KMS-11 (cell line): Measurements from ENCODE around the gene SORCS2.

Experiments
- H2AFZ ChIP-seq: fragments of 200-600 bp; sonication (generic); 2 replicates; pipeline ENCODE4 v1.6.1; 2016; ENCODE audit warnings: antibody characterized with exemption, mixed run types, low read depth
- H3K27ac ChIP-seq: fragments of 200-600 bp; sonication (generic); 2 replicates; pipeline ENCODE4 v1.6.1; 2016; ENCODE audit warnings: mild to moderate bottlenecking, mixed run types
- H3K27me3 ChIP-seq: fragments of 200-600 bp; sonication (generic); 2 replicates; pipeline ENCODE4 v1.6.1; 2017; ENCODE audit warnings: mild to moderate bottlenecking, low read depth, mixed run types, moderate library complexity; ENCODE audit not compliant: insufficient read depth
- H3K36me3 ChIP-seq: fragments of 200-600 bp; sonication (generic); 2 replicates; pipeline ENCODE4 v1.6.1; 2017; ENCODE audit warnings: mild to moderate bottlenecking, mixed run types; ENCODE audit not compliant: insufficient read depth
- H3K4me1 ChIP-seq: fragments of 200-600 bp; sonication (generic); 2 replicates; pipeline ENCODE4 v1.6.1; 2016; ENCODE audit warnings: mild to moderate bottlenecking, low read depth, mixed run types; ENCODE audit not compliant: poor library complexity, severe bottlenecking
- H3K4me2 ChIP-seq: fragments of 200-600 bp; sonication (generic); 2 replicates; pipeline ENCODE4 v1.7.0; 2016; ENCODE audit warnings: mild to moderate bottlenecking, mixed run types
- H3K4me3 ChIP-seq: fragments of 200-600 bp; sonication (generic); IDR thresholded peaks from 2 replicates; pipeline ENCODE4 v1.6.1; 2017; ENCODE audit warnings: low read depth, low read length, mixed read lengths; ENCODE audit not compliant: insufficient read depth
- H3K79me2 ChIP-seq: fragments of 200-600 bp; sonication (generic); 2 replicates; pipeline ENCODE4 v1.6.1; 2016; ENCODE audit warnings: low read depth, mixed run types; ENCODE audit not compliant: insufficient read depth
- H3K9ac ChIP-seq: fragments of 200-600 bp; sonication (generic); 2 replicates; pipeline ENCODE4 v1.6.1; 2016; ENCODE audit warnings: mild to moderate bottlenecking, mixed run types
- H4K20me1 ChIP-seq: fragments of 200-600 bp; sonication (generic); 2 replicates; pipeline ENCODE4 v1.6.1; 2016; ENCODE audit warnings: mild to moderate bottlenecking, mixed run types; ENCODE audit not compliant: insufficient read depth
- CTCF ChIP-seq: fragments of 200-600 bp; sonication (generic); conservative IDR thresholded peaks from 2 replicates; pipeline ENCODE4 v1.6.1; 2017; ENCODE audit warnings: low read depth, mild to moderate bottlenecking, antibody characterized with exemption, low read length, moderate library complexity, mixed read lengths

The SORCS2 gene

DNA sequence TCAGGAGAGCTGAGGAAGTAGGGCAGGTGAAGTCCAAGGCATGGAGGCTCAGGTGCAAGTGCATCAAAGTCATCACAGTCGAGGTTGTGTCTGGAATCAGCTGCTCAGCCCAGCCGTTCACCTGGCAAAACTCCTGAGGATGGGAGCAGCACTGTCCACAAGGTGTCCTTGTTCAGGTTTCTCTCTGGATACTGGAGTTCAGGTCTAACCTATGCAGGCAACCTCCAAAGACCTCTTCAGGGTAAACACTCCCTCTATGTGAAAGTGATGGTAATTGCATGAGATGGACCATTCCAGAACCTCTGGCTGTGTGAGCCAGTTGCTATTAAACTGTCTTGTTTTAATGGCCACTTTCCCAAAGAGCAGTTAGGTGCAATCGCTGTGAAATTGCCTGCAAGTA lies 362.6 kb downstream of the SORCS2 start:
- H3K4me2 ChIP-seq: no peak overlapping the region
- H3K36me3 ChIP-seq: no peaks in the 10 kb centered on the region

GRCh38 chr4:7556558-7556957 lies 364.2 kb downstream of the SORCS2 start:
- TF ChIP-seq CTCF: no peak
- Histone ChIP-seq H3K4me3 (no peak overlapping the region), H2AFZ (no peak overlapping the region), H4K20me1 (no peaks in the 10 kb centered on the region), H3K4me2 (no peak overlapping the region), H3K27me3 (no peaks in the 10 kb centered on the region), H3K79me2 (no peaks in the 10 kb centered on the region), H3K36me3 (no peaks in the 10 kb centered on the region), H3K9ac (no peak overlapping the region), H3K4me1 (no peaks in the 10 kb centered on the region), H3K27ac (no peak overlapping the region)

More for the DNA sequence above, 362.6 kb downstream of the SORCS2 start:
- Histone ChIP-seq H4K20me1 (no peaks in the 10 kb centered on the region), H3K79me2 (no peaks in the 10 kb centered on the region), H3K4me3 (no peak overlapping the region), H2AFZ (no peak overlapping the region), H3K27me3 (no peaks in the 10 kb centered on the region), H3K27ac (no peak overlapping the region), H3K9ac (no peak overlapping the region), H3K4me1 (no peaks in the 10 kb centered on the region)
- no peak for TF ChIP-seq CTCF

- H3K4me2 ChIP-seq: no peak overlapping the region
- no peak overlapping the region for H3K27ac ChIP-seq
Measured at GRCh38 chr4:7557456-7557855, 365.1 kb downstream of the SORCS2 start.

GRCh38 chr4:7558436-7558835 lies 366.1 kb downstream of the SORCS2 start:
- Histone ChIP-seq H3K27me3 (no peaks in the 10 kb centered on the region), H3K4me2 (no peak overlapping the region), H3K4me1 (no peaks in the 10 kb centered on the region), H4K20me1 (no peaks in the 10 kb centered on the region), H3K27ac (no peak overlapping the region), H3K79me2 (no peaks in the 10 kb centered on the region), H3K4me3 (no peak overlapping the region), H2AFZ (no peak overlapping the region), H3K36me3 (no peaks in the 10 kb centered on the region), H3K9ac (no peak overlapping the region)
- TF ChIP-seq CTCF: no peak

More at GRCh38 chr4:7557456-7557855, 365.1 kb downstream of the SORCS2 start:
- H3K9ac ChIP-seq: no peak overlapping the region
- H3K27me3 ChIP-seq: no peaks in the 10 kb centered on the region
- no peaks in the 10 kb centered on the region for H3K4me1 ChIP-seq
- no peaks in the 10 kb centered on the region for H3K79me2 ChIP-seq
- H3K36me3 ChIP-seq: no peaks in the 10 kb centered on the region
- no peak for TF ChIP-seq CTCF
- no peak overlapping the region for H2AFZ ChIP-seq
- no peaks in the 10 kb centered on the region for H4K20me1 ChIP-seq
- no peak overlapping the region for H3K4me3 ChIP-seq

- TF ChIP-seq CTCF: no peak
- no peak overlapping the region for H3K27ac ChIP-seq
Measured at GRCh38 chr4:7559316-7559715, 367.0 kb downstream of the SORCS2 start.

More at GRCh38 chr4:7559316-7559715, 367.0 kb downstream of the SORCS2 start:
- H3K79me2 ChIP-seq: no peaks in the 10 kb centered on the region
- no peaks in the 10 kb centered on the region for H4K20me1 ChIP-seq
- H3K9ac ChIP-seq: no peak overlapping the region
- H3K27me3 ChIP-seq: no peaks in the 10 kb centered on the region
- H3K4me1 ChIP-seq: no peaks in the 10 kb centered on the region
- no peak overlapping the region for H2AFZ ChIP-seq
- no peak overlapping the region for H3K4me2 ChIP-seq
- H3K36me3 ChIP-seq: no peaks in the 10 kb centered on the region
- no peak overlapping the region for H3K4me3 ChIP-seq
